ENCODE results near the gene HELZ. TPM values are rescaled to one million over a fixed set of nuclear protein-coding genes. Genes with fewer than 3 reads are reported as not detected.
"Not testable (repeated sequence)": the region's sequence is repeated elsewhere in the genome, so short reads cannot be mapped to it uniquely, and the experiment has no call there.

The HELZ gene
- total RNA-seq, 1 experiment from 2014 or later = 18.4 TPM

GRCh38 chr17:67229109-67229955 lies 15.7 kb downstream of the HELZ start:
- no peak for DNase-seq (ENCODE audit: low read depth)

GRCh38 chr17:67227488-67227887 lies 17.5 kb downstream of the HELZ start:
- no peak for DNase-seq (ENCODE audit: low read depth)

GRCh38 chr17:67225316-67225715 lies 19.7 kb downstream of the HELZ start:
- DNase-seq (ENCODE audit: low read depth) = no peak

- no peak for DNase-seq (ENCODE audit: low read depth)
Measured at GRCh38 chr17:67224736-67225135, 20.3 kb downstream of the HELZ start.

- DNase-seq (ENCODE audit: low read depth) = no peak
Measured at GRCh38 chr17:67223924-67224323, 21.1 kb downstream of the HELZ start.

- DNase-seq (ENCODE audit: low read depth) = peak; percentile 52
Measured at GRCh38 chr17:67221062-67221998, 23.7 kb downstream of the HELZ start.

- DNase-seq (ENCODE audit: low read depth) = peak; percentile 48
Measured at GRCh38 chr17:67218385-67218950, 26.5 kb downstream of the HELZ start.

GRCh38 chr17:67217446-67217845 lies 27.6 kb downstream of the HELZ start:
- no peak for DNase-seq (ENCODE audit: low read depth)

GRCh38 chr17:67216578-67217320 lies 28.2 kb downstream of the HELZ start:
- no peak for DNase-seq (ENCODE audit: low read depth)

- no peak for DNase-seq (ENCODE audit: low read depth)
Measured at GRCh38 chr17:67215991-67216421, 29.0 kb downstream of the HELZ start.

- DNase-seq (ENCODE audit: low read depth) = peak; percentile 38
Measured at GRCh38 chr17:67212714-67213417, 32.1 kb downstream of the HELZ start.

GRCh38 chr17:67212231-67212630 lies 32.8 kb downstream of the HELZ start:
- no peak for DNase-seq (ENCODE audit: low read depth)

- no peak for DNase-seq (ENCODE audit: low read depth)
Measured at GRCh38 chr17:67211742-67212141, 33.3 kb downstream of the HELZ start.

- DNase-seq (ENCODE audit: low read depth) = no peak
Measured at GRCh38 chr17:67210915-67211314, 34.1 kb downstream of the HELZ start.

GRCh38 chr17:67208232-67208631 lies 36.8 kb downstream of the HELZ start:
- no peak for DNase-seq (ENCODE audit: low read depth)

- DNase-seq (ENCODE audit: low read depth) = peak; percentile 34
Measured at GRCh38 chr17:67203818-67204217, 41.2 kb downstream of the HELZ start.

GRCh38 chr17:67202503-67202902 lies 42.5 kb downstream of the HELZ start:
- DNase-seq (ENCODE audit: low read depth) = no peak

- peak; percentile 8 for DNase-seq (ENCODE audit: low read depth)
Measured at GRCh38 chr17:67200727-67201301, 44.2 kb downstream of the HELZ start.

- DNase-seq (ENCODE audit: low read depth) = no peak
Measured at GRCh38 chr17:67198131-67198530, 46.9 kb downstream of the HELZ start.

GRCh38 chr17:67197023-67197422 lies 48.0 kb downstream of the HELZ start:
- DNase-seq (ENCODE audit: low read depth) = not testable (repeated sequence)
